HG03108 (cell line): ENCODE data around the gene SMG7.

Experiments used
- ATAC-seq: cut with Tn5 transposase; IDR thresholded peaks from one replicate; pipeline ENCODE4 v1.9.1; 2021; ENCODE audit warnings: moderate library complexity; ENCODE audit not compliant: unreplicated experiment

SMG7 gene

DNA sequence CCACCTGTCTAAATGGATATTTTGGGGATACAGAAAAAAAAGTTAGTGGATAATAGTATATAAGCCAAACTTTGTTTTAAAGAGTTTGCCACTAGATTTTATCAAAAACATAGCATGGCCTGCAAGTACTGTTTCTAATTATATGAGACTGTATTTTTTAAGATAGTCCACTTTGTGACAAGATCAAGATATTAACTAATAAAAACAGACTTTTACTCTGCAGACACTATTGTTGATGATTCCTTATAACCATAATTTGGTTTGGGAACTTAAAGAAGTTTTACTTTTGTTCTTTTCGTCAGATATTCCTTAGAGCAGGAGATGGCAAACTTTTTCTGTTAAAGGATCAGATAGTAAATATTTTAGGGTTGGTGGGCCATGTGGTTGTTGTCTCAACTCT lies 36.4 kb downstream of the SMG7 start:
- ATAC-seq = no peak

- no peak for ATAC-seq
Measured at GRCh38 chr1:183512450-183512849, 40.2 kb downstream of the SMG7 start.

DNA sequence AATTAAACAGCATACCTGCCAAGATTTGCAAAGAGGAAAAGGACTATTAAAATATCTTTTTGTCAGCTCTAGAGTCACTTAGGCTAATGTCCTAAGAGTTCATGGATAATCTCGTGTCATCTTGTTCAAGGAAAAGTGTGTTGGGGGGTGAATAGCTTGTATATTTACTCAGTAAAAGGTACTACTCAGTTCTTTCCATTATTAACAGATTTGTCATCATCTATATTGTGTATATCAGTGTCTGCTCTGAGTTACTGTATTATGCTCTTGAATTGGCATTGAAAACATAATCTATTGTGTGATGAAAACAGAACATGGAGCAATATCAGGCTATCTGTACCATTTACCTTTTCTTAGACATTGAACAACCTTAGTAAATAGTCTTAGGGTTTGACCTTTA lies 41.9 kb downstream of the SMG7 start:
- ATAC-seq = no peak

GRCh38 chr1:183515002-183515689 lies 42.8 kb downstream of the SMG7 start:
- ATAC-seq = no peak

DNA sequence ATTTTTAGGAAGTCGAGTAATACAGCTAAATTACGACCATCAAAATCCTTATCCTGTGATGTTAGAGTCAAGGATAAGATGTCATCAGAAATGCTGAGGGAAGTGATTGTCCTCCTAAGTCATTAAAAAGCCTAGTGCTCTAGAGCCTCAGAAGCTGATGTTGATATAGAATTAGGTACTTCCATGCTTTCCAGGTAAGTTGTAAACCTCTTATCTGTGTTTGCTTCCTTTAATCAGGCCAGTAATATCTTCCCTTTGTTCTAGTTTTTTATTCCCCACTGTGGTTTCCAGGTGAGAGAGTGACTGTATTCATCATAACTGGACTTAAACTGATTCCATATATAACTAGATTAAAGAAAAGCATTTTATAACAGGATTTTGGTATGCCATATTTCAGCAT lies 44.4 kb downstream of the SMG7 start:
- ATAC-seq = no peak

- ATAC-seq = no peak
Measured at GRCh38 chr1:183517401-183517800, 45.1 kb downstream of the SMG7 start.

GRCh38 chr1:183520379-183520778 lies 48.1 kb downstream of the SMG7 start:
- no peak for ATAC-seq

DNA sequence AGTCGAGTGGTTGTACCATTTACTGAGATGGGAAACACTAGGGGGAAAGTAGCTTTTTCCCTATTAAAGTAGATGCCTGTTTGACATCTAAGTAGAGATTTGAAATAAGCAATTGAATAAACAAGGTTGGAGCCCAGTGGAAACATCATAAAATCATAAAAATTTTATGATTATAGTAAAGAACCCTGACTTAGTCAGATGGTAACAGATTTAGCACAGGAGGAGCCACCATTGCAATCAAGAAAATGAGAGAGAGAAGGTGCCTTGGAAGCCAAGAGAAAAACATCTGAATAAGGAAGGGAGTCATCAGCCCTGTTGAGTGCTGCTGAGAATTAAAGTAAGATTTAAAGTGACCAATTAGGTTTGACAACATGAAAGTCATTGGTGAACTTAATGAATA lies 49.8 kb downstream of the SMG7 start:
- ATAC-seq = no peak

DNA sequence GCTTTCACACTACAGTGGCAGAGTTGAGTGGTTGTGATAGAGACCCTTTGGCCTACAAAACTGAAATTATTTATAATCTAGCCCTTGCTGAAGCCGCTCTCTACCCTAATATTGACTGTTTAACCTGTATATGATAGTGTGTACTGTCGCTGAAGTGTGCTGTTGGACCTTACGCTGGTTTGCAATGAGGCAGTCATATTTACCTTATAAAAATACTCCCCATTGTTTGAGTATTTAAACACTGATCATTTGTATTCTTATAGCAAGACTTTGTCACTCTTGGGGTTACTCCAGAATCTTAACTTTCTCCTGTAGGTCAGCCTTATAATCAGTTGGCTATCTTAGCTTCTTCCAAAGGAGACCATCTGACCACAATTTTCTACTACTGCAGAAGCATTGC lies 56.3 kb downstream of the SMG7 start:
- ATAC-seq = no peak

DNA sequence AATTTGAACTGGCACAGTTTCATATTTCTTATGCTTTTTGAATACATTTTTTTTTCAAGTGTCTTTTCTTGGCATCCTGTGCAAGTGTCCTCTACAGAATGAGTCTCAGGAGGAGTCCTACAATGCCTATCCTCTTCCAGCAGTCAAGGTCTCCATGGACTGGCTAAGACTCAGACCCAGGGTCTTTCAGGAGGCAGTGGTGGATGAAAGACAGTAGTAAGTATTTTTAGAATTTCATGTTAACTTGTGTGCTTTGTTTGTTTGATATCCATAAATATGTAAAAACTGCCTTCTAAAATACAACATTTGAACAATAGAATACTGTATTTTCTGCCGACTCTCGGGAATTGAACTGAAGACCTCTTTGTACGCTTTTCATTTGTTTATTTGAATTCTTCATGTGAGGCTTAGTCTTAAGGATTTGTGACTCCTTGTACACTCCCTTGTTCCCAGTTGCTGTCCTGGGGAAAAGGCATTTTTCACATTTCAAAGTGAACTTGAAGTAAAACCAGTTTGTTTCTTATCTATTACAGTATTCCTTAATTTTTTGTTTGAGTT lies 61.4 kb downstream of the SMG7 start:
- no peak for ATAC-seq

DNA sequence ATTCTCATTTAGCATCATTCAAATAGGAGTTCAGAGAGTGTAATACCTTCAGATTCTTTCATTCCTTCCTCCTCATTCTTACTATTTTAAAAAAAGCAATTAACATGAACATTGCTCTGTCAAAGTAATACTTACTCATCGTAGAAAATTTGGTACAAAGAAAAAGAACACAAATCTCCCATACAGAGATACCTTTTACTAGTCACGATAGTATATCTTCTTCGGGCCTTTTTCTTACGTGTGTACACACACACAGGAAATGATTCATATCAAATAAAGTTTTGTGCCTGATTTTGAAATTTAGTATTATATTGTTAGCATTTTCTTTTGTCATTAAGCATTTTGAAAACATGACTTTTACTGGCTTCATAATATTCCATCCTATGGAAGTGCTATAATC lies 65.1 kb downstream of the SMG7 start:
- no peak for ATAC-seq

DNA sequence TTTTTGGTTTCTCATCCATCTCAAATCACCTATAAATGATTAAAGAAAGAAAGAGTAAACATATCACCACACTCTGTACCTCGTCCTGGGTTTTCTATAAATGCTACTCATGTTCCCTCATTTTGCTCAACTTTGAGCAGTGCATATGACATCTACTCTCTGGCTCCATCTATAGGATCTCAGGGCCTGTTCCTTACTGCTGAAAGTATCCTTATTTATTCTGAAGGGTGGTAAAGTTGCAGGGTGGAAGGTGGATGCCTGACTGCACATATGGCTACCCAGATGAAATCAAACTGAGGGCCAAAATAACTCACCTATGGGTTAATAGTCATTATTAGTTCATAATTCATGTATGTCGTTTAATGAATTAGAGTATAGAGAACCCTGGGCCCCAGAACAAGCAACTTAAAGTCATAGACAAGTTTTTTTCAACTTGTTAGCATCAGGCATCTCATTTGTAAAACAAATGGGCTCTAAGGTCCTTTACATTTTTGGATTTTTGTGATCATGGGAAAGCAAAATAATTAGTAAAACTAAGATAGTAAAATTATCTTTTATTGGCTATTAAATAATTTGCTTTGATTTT lies 71.4 kb downstream of the SMG7 start:
- peak; percentile 51 for ATAC-seq

DNA sequence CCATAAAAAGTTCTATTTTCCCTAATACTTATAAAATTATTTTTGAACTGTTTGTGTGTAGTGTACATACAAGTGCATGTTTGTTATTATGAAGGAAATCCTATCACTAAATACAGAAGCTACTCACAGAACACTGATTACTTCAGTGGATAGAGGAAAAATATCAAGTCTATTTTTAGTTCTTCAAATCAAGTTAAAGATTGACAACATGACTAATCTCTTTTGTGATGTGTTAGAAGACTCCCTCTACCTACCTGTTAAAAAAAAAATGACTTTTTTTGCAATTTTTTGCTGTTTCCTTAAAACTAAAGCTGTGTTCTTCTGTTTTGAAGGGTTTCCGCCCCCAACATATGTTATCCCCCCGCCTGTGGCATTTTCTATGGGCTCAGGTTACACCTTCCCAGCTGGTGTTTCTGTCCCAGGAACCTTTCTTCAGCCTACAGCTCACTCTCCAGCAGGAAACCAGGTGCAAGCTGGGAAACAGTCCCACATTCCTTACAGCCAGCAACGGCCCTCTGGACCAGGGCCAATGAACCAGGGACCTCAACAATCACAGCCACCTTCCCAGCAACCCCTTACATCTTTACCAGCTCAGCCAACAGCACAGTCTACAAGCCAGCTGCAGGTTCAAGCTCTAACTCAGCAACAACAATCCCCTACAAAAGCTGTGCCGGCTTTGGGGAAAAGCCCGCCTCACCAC lies 72.4 kb downstream of the SMG7 start:
- ATAC-seq = no peak

GRCh38 chr1:183546427-183546826 lies 74.1 kb downstream of the SMG7 start:
- ATAC-seq = no peak

- ATAC-seq = no peak
Measured at GRCh38 chr1:183548116-183548515, 75.8 kb downstream of the SMG7 start.

DNA sequence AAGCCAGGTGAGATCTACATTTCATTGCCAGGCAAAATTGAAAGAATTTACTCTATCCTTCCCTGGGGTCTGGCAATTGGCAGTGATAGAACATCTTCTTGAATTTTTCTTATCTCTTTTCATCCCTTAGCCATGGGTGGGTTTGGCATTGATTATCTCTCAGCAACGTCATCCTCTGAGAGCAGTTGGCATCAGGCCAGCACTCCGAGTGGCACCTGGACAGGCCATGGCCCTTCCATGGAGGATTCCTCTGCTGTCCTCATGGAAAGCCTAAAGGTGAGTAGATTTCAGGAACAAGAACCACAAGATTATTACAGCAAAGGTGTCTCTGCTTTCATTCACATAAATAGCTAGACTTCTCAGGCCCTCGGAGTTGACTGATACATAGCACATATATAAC lies 78.6 kb downstream of the SMG7 start:
- no peak for ATAC-seq

- no peak for ATAC-seq
Measured at GRCh38 chr1:183551924-183552323, 79.6 kb downstream of the SMG7 start.

- no peak for ATAC-seq
Measured at GRCh38 chr1:183552441-183552840, 80.1 kb downstream of the SMG7 start.

GRCh38 chr1:183552891-183553290 lies 80.6 kb downstream of the SMG7 start:
- ATAC-seq = no peak

- ATAC-seq = no peak
Measured at GRCh38 chr1:183553331-183553730, 81.0 kb downstream of the SMG7 start.

- no peak for ATAC-seq
Measured at GRCh38 chr1:183553764-183554163, 81.5 kb downstream of the SMG7 start.

DNA sequence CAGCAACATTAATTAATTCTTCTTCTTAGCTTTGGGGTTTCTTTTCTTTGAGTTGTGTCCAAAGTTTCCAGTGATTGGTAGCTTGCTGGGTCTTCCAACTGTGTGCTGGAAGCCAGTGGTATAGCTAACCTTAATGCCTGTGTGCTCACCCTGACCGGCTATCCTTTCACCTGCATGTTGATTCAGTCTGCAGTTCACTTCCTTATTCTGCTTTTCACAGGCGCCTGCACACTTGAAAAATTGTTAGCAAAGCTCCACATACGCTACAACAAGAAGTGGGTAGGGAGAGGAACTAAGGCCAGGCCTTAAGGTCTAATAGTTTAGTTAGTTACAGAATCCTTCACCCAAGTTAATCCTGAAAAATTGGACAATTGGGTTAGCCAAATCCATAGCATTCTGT lies 82.3 kb downstream of the SMG7 start:
- no peak for ATAC-seq
